SJSA1 (cell line): ENCODE results near the gene MYH11. TPM values are rescaled to one million over a fixed set of nuclear protein-coding genes. Genes with fewer than 3 reads are reported as not detected.
"Not testable (repeated sequence)": the region's sequence is repeated elsewhere in the genome, so short reads cannot be mapped to it uniquely, and the experiment has no call there.

Experiments used
- DNase-seq, 2 experiments: peaks; one replicate each; pipeline ENCODE4 v3.0.0-alpha.2; 2015 to 2020; ENCODE audit warnings: low spot score in 2 of 2, low read depth in 1 of 2
- H3K27ac ChIP-seq: fragments of 250-450 bp; sonication (Bioruptor Pico); 2 replicates; pipeline ENCODE4 v1.5.1; 2020; ENCODE audit warnings: mild to moderate bottlenecking, moderate library complexity
- H3K27me3 ChIP-seq: fragments of 250-450 bp; sonication (Bioruptor Pico); replicated peaks from 2 replicates; pipeline ENCODE4 v1.5.1; 2020; ENCODE audit warnings: mild to moderate bottlenecking, moderate library complexity
- H3K36me3 ChIP-seq: fragments of 250-450 bp; sonication (Bioruptor Pico); 2 replicates; pipeline ENCODE4 v1.5.1; 2020; ENCODE audit warnings: mild to moderate bottlenecking
- H3K4me1 ChIP-seq: fragments of 250-450 bp; sonication (Bioruptor Pico); replicated peaks from 2 replicates; pipeline ENCODE4 v1.6.1; 2021; ENCODE audit warnings: mild to moderate bottlenecking
- H3K4me3 ChIP-seq: fragments of 250-450 bp; sonication (Bioruptor Pico); 2 replicates; pipeline ENCODE4 v1.5.1; 2020; ENCODE audit warnings: mild to moderate bottlenecking
- H3K9me3 ChIP-seq: fragments of 250-450 bp; sonication (Bioruptor Pico); replicated peaks from 2 replicates; pipeline ENCODE4 v1.5.1; 2020; ENCODE audit warnings: mild to moderate bottlenecking
- total RNA-seq: library from RNA; depleted of rRNA; stranded (reverse); fragments of >200 nt; shearing (Covaris generic); gene quantifications from 2 replicates; pipeline ENCODE4 v1.2.3, GENCODE V29; 2014; rRNA removed

Gene MYH11
- total RNA-seq, 1 experiment from 2014 or later = 0.03 TPM

DNA sequence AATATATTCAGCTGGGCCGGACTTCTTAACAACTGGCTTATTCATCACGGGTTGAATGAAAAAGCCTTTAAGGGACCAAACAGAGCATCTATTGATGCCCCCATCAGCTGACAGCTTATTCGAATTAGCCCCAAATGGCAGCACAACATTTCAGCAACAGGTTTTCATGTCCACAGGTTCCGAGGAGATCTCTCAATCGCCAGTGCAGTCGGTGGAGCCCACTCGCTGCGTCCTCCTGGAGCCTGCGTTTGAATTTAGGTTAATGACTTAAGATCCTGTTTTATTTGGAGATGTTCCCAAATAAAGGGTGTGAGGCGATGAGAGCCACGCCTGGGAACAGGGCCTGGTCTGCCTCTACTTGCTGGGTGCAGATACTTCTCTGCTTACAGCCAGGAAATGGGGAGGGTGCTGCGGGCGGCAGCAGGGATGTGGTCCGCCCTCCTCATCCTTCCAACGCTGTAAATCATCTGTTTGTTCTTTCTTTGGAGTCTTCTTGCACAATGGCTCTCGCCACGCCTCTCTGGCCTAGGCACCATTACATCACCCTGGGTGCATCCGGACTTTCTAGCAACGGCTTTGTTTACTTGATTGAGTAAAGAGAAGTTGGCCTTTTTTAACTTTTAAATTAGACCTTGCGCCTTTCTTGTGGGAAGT is 184.2 kb downstream of the MYH11 start:
- Histone ChIP-seq H3K36me3 (peaks cover 80% of the 10 kb centered on the region), H3K4me1 (peaks cover 22% of the 10 kb centered on the region), H3K9me3 (no peaks in the 10 kb centered on the region), H3K4me3 (no peak overlapping the region), H3K27me3 (no peaks in the 10 kb centered on the region), H3K27ac (peak overlapping the region; percentile 83)
- DNase-seq = peak; percentile 93 to 94

DNA sequence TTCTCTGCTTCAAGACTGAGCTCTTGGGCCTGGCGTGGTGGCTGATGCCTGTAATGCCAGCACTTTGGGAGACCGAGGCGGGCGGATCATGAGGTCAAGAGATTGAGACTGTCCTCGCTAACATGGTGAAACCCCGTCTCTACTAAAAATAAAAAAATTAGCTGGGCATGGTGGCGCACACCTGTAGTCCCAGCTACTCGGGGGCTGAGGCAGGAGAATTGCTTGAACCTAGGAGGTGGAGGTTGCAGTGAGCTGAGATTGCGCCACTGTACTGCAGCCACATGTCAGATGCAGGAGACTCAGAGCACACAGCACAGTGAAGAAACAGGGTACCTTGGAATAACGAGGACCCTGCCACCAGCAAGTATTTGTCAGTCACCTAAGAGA is 184.7 kb downstream of the MYH11 start:
- H3K4me3 ChIP-seq, H3K9me3 ChIP-seq, DNase-seq, H3K27me3 ChIP-seq: not testable (repeated sequence)
- peaks cover 80% of the 10 kb centered on the region for H3K36me3 ChIP-seq
- H3K4me1 ChIP-seq = peaks cover 22% of the 10 kb centered on the region
- H3K27ac ChIP-seq = peak overlapping the region; percentile 83

DNA sequence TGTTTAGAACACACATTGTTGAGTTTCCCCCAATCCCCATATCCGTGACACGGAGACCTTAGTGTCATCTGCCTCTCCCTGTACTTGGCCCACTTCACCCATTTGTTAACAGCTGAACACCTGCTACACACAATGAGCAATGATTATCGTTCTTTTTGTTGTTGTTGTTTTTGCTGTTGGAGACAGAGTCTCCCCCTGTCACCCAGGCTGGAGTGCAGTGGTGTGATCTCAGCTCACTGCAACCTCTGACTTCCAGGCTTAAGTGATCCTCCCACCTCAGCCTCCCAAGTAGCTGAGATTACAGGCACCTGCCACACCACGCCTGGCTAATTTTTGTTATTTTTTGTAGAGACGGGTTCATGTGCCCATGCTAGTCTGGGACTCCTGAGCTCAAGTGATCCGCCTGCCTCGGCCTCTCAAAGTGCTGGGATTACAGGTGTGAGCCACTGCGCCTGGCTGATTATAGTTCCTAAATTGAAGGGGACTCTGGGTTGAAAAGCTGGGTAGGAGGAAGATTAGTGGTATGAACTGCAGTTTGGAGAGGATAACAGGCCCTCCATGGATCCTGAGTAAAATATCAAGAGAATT is 185.2 kb downstream of the MYH11 start:
- H3K9me3 ChIP-seq = no peaks in the 10 kb centered on the region
- peaks cover 22% of the 10 kb centered on the region for H3K4me1 ChIP-seq
- H3K36me3 ChIP-seq = peaks cover 80% of the 10 kb centered on the region

DNA sequence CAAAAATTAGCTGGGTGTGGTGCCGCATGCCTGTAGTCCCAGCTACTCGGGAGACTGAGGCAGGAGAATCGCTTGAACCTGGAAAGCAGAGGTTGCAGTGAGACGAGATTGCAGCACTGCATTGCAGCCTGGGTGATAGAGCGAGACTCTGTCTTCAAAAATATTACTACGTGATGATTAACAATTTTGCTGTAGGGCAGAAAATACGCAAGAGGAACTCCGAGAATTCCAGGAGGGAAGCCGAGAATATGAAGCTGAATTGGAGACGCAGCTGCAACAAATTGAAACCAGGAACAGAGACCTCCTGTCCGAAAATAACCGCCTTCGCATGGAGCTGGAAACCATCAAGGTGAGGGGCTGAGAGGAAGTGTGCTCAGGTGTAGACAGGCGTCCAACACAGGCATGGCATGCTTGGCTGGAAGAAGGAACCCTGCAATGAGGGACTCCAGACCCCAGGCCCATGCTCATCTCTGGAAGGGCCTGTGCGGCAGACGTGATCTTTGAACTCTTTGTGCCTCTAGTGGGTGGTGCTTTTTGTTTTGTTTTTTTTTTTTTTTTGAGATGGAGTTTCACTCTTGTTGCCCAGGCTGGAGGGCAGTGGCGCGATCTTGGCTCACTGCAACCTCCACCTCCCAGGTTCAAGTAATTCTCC is 189.6 kb downstream of the MYH11 start:
- H3K4me1 ChIP-seq = peaks cover 7% of the 10 kb centered on the region
- DNase-seq = no peak
- H3K9me3 ChIP-seq = no peaks in the 10 kb centered on the region
- H3K36me3 ChIP-seq = peaks cover 93% of the 10 kb centered on the region
- no peak overlapping the region for H3K4me3 ChIP-seq
- H3K27ac ChIP-seq = no peak overlapping the region
- no peaks in the 10 kb centered on the region for H3K27me3 ChIP-seq

More for the DNA sequence above, 185.2 kb downstream of the MYH11 start:
- Histone ChIP-seq H3K4me3 (no peak overlapping the region), H3K27ac (no peak overlapping the region), H3K27me3 (no peaks in the 10 kb centered on the region)
- no peak for DNase-seq

DNA sequence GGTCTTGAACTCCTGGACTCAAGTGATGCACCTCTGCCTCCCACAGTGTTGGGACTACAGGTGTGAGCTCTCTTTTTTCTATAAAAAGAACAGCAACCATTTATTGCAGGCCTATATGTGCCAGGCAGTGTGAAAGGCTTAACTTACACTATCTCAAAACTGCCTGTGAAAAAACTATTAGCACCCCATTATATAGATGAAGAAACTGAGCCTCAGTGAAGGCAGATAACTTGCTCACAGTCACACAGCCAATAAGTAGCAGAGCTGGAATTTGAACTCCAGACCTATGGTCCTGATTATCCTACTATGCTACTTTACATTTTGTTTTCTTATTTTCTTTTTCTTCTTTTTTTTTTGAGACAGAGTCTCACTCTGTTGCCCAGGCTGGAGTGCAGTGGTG is 191.7 kb downstream of the MYH11 start:
- Histone ChIP-seq H3K27me3 (no peaks in the 10 kb centered on the region), H3K27ac (no peak overlapping the region), H3K4me1 (no peaks in the 10 kb centered on the region), H3K9me3 (no peaks in the 10 kb centered on the region), H3K4me3 (no peak overlapping the region), H3K36me3 (peaks cover 87% of the 10 kb centered on the region)
- DNase-seq = no peak

DNA sequence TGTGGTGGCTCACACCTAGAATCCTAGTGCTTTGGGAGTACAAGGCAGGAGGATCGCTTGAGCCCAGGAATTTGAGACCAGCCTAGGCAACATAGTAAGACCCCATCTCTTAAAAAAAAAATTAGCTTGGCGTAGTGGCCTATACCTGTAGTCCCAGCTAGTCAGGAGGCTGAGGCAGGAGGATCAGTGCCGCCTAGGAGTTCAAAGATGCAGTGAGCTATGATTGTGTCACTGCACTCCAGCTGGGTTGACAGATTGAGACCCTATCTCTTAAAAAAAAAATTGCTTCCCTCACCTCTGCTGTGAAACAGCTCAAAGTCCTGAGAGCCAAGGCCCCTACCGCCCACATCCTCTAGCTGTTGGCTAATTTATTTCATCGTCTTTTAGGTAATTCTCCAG is 196.6 kb downstream of the MYH11 start:
- no peak for DNase-seq
- no peak overlapping the region for H3K27ac ChIP-seq
- peaks cover 66% of the 10 kb centered on the region for H3K36me3 ChIP-seq
- no peaks in the 10 kb centered on the region for H3K27me3 ChIP-seq
- no peaks in the 10 kb centered on the region for H3K4me1 ChIP-seq
- no peak overlapping the region for H3K4me3 ChIP-seq
- H3K9me3 ChIP-seq = no peaks in the 10 kb centered on the region

DNA sequence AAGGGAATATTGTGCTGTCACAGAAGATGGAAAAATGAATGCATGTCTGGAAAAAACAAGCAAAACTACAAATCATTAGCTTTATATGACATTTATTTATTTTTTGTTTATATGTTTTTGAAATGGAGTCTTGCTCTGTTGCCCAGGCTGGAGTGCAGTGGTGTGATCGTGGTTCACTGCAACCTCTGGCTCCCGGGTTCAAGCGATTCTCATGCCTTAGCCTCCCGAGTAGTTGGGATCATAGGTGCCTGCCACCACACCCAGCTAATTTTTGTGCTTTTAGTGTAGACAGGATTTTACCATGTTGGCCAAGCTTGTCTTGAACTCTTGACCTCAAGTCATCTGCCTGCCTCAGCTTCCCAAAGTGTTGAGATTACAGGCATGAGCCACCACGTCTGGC is 198.3 kb downstream of the MYH11 start:
- DNase-seq = no peak
- H3K36me3 ChIP-seq = peaks cover 66% of the 10 kb centered on the region
- H3K4me1 ChIP-seq = 0 out of 2 replicates have a peak, but pooled peaks cover 3% of the 10 kb centered on the region
- H3K9me3 ChIP-seq = no peaks in the 10 kb centered on the region
- no peak overlapping the region for H3K27ac ChIP-seq
- no peak overlapping the region for H3K4me3 ChIP-seq
- H3K27me3 ChIP-seq = no peaks in the 10 kb centered on the region

DNA sequence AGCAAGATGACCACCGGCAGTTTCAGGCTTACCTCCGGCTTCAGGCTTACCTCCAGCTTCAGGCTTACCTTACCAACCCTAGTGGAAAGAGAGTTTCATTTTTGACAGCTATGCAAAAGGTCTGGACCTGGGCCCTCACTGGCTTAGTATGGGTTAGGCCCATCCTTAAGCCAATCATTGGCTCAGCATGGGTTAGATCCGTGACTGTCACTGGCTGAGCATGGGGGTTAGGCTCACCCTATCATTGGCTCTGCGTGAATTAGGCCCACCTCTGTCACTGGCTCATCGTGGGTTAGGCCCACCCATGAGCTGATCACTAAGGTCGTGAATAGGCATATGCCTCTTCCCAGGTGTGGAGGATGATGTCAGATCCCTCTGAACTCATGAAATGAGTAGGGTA is 198.7 kb downstream of the MYH11 start:
- DNase-seq = no peak
- Histone ChIP-seq H3K36me3 (peaks cover 63% of the 10 kb centered on the region), H3K9me3 (no peaks in the 10 kb centered on the region), H3K4me1 (peaks cover 6% of the 10 kb centered on the region), H3K4me3 (no peak overlapping the region), H3K27me3 (no peaks in the 10 kb centered on the region), H3K27ac (no peak overlapping the region)

DNA sequence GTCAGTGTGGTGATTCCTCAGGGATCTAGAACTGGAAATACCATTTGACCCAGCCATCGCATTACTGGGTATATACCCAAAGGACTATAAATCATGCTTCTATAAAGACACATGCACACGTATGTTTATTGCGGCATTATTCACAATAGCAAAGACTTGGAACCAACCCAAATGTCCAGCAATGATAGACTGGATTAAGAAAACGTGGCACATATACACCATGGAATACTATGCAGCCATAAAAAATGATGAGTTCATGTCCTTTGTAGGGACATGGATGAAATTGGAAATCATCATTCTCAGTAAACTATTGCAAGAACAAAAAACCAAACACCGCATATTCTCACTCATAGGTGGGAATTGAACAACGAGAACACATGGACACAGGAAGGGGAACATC is 201.3 kb downstream of the MYH11 start:
- not testable (repeated sequence) for H3K27me3 ChIP-seq, DNase-seq, H3K4me3 ChIP-seq, H3K27ac ChIP-seq, H3K9me3 ChIP-seq
- Histone ChIP-seq H3K4me1 (peaks cover 25% of the 10 kb centered on the region), H3K36me3 (peaks cover 63% of the 10 kb centered on the region)

DNA sequence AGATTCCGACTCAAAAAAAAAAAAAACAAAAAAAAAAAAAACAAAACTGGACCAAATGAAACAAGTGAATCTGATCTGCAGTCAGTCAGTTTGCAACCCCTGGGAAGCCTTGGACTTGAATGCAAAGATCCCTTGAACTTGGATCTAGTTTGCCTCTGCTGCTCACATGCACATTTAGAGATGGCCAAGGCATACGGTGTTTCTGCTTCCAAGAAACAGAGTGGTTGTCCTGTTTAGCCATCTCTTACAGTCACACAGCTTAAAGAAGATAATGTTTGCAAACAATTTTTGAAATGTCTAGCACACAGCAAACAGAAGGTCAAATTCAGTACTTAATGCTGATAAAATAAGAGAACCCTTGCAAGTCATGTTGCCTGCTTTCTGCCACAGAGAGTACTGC is 202.2 kb downstream of the MYH11 start:
- Histone ChIP-seq H3K4me1 (peaks cover 28% of the 10 kb centered on the region), H3K27me3 (no peaks in the 10 kb centered on the region), H3K9me3 (no peaks in the 10 kb centered on the region), H3K27ac (no peak overlapping the region), H3K4me3 (no peak overlapping the region), H3K36me3 (peaks cover 63% of the 10 kb centered on the region)
- no peak for DNase-seq

DNA sequence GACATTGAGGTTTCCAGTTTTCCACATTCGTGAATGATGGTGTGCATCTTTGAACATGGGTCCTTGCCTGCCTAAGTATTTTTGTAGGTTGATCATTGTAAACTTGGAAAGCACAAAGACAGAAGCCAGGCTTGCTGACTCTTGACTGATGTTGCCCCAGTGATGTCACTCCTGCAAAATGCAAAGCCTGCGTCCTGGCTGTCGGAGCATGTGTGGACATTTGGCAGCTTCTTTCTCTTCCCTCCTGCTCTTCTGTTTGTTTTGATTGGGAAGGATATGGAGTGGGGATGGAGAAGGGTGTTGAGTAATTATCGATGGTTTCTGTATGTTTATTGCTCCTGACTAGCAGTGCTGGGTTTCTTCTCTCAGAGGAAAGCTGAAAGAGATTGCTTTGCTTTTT is 203.6 kb downstream of the MYH11 start:
- H3K4me3 ChIP-seq = no peak overlapping the region
- H3K36me3 ChIP-seq = peaks cover 59% of the 10 kb centered on the region
- H3K9me3 ChIP-seq = no peaks in the 10 kb centered on the region
- H3K27me3 ChIP-seq = no peaks in the 10 kb centered on the region
- H3K4me1 ChIP-seq = peaks cover 40% of the 10 kb centered on the region
- peak; percentile 69 to 71 for DNase-seq
- H3K27ac ChIP-seq = peak overlapping the region; percentile 51

Other genes with a start within 250 kb of the MYH11 start
- gene MARF1, start 213.9 kb downstream of the MYH11 start, total RNA-seq = 3.6 and 5.8 TPM in 2 replicates
- gene NDE1, start 206.8 kb downstream of the MYH11 start, total RNA-seq = 61.8 and 94.0 TPM in 2 replicates
- 142 and 150 TPM in 2 replicates for gene CEP20, start 31.6 kb upstream of the MYH11 start, total RNA-seq
- gene ABCC1, start 92.6 kb upstream of the MYH11 start, total RNA-seq = 14.9 and 25.0 TPM in 2 replicates